HG03280 (cell line): Measurements from ENCODE around the gene SSTR3.
"Not testable (repeated sequence)": the region's sequence is repeated elsewhere in the genome, so short reads cannot be mapped to it uniquely, and the experiment has no call there.

Experiments used
- ATAC-seq: cut with Tn5 transposase; IDR thresholded peaks from one replicate; pipeline ENCODE4 v1.9.1; 2021; ENCODE audit warnings: mild to moderate bottlenecking, moderate library complexity; ENCODE audit not compliant: unreplicated experiment

The SSTR3 gene

DNA sequence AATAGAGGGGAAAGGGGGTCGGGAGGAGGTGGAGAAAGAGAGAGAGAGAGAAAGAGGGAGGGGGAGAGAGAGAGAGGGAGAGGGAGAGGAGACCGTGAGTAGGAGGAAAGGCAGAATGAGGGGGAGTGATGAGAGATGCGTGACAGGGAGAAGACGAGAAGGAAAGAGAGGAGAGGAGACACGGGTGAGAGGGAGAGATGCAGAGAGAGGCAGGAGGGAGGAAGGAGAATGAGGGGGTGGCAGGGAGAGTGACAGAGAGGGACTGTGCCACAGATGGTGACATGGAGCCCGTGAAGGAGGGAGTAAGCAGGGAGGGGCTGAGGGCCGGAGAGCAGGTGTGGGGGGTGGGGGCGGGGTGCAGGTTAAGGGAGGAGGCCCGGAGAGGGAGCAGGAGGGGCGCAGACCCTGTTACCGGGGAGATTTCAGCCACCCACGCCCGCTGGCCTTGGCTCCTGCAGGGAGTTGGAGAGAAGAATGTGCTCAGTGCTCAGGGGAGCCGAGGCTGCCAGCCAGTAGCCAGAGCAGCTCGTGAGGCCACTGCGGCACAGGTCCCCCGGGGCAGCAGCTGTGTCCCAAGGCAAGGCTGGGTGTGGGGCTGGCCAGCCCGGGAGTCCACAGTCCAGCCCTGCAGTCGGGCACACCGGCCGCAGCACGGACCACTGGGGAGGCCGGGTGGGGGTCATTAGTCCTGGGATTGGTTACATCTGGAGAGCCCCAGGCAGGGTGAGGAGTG lies at the start of gene SSTR3:
TSS of gene SSTR3 (minus strand) at position 304 of the 733 bp plus-strand sequence. CDS start 4,674 bp downstream, outside the sequence.
- ATAC-seq = no peak

DNA sequence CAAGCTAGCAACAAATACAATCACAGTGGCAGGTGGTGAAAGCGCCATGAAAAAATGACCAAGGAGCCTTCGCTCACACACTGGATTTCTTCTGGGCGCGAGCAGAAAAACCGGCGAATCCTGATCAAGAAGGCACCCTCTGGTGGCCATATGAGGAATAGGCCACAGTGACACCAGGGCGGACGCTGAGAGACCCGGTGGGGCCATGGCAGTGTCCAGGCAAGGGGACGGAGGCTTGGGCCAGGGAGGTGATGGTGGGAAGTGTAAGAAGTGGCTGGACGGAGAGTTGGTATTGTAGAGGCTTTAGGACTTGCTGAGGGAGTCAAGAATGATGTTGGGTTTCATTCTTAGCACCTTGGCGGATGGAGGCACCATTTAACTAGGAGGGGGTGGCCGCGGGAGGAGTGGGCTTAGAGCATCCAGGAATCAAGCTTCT lies 48.6 kb upstream of the SSTR3 start:
- no peak for ATAC-seq

DNA sequence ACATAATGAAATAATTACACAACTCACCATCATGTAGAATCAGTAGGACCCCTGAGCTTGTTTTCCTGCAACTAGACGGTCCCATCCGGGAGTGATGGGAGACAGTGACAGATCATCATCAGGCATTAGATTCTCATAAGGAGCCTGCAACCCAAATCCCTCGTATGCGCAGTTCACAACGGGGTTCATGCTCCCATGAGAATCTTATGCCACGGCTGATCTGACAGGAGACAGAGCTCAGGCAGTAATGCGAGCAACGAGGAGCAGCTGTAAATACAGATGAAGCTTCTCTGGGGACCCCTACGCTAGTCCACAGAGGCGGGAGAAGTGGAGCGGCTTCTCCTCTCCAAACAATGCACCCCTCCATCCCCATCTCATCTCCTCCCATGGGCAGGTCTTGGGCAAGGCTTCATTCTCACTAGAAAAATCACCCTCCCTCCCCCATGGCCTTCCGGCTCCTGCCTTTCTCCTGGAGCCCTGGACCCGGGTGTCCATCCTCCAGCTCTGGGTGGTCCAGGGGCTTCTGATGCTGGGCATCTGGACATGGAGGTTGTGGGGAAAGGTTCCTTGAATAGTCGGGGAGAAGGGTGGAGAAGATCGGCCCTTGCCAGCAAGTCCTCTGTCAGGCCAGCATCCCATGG lies 48.0 kb upstream of the SSTR3 start:
- ATAC-seq = no peak

DNA sequence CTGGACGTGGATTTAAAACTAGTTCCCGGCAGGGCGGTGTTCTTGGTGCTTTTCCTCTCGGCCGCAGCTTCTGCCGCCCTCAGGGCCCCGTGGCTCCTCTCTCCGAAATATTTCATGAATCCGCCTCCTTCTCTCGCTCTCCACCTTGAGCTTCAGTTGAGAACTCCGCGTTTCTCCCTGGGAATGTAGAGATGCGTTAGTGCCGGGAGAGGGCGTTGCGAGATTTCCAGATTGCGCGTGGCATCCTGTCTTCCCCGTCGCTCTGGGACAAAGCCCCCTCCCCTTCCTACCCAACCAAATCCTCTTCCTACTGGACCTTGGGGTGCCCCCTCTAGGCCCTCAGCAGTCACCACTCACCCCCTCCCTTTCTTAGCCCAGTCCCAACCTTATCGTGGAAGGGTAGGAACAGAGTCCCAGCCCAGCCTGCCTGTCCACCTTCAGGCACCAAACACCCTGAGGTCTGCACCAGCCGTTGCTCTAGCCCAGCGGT lies 47.3 kb upstream of the SSTR3 start:
- no peak for ATAC-seq

- no peak for ATAC-seq
Observed at GRCh38 chr22:37258753-37259401, 46.6 kb upstream of the SSTR3 start.

- ATAC-seq = no peak
Observed at GRCh38 chr22:37258005-37258752, 45.9 kb upstream of the SSTR3 start.

- ATAC-seq = no peak
Observed at GRCh38 chr22:37256075-37256726, 43.9 kb upstream of the SSTR3 start.

DNA sequence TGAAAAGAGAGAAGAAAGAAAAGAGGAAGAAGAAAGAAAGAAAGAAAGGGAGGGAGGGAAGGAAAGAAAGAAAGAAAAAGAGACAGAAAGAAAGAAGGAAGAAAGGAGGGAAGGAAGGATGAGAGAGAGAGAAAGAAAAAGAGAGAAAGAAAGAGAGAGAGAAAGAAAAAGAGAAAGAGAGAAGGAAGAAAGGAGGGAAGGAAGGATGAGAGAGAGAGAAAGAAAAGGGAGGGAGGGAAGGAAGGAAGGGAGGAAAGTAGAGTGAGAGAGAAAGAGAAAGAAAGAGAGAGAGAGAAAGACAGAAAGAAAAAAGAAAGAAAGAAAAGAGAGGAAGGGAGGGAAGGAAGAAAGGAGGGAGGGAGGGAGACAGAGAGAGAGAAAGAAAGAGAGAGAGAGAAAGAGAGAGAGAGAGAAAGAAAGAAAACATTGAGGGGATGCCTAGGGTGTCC lies 43.3 kb upstream of the SSTR3 start:
- ATAC-seq = no peak

- ATAC-seq = no peak
Observed at GRCh38 chr22:37254867-37255233, 42.6 kb upstream of the SSTR3 start.

DNA sequence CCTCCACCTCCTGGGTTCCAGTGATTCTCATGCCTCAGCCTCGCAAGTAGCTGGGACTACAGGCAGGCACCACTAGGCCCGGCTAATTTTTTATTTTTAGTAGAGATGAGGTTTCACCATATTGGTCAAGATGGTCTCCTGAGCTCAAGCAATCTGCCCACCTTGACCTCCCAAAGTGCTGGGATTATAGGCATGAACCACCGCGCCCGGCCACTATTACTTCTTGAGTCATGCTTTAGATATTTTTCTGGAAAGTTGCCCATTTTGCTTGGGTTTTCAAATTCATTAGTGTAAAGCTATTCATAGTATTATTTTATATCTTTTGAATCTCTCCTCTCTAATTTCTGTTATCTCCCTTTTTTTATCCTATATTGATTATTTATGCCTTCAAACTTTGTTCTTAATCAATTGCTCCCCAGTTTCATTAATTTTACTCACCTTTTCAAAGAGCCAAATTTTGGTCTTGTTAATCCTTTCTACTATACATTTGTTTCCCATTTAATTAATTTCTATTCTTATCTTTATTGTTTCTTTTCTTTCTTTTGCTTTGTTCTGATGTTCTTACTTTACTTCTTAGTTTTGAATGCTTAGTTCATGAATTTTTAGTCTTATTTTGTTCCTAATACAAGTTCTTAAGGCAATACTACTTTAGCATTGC lies 42.1 kb upstream of the SSTR3 start:
- no peak for ATAC-seq

DNA sequence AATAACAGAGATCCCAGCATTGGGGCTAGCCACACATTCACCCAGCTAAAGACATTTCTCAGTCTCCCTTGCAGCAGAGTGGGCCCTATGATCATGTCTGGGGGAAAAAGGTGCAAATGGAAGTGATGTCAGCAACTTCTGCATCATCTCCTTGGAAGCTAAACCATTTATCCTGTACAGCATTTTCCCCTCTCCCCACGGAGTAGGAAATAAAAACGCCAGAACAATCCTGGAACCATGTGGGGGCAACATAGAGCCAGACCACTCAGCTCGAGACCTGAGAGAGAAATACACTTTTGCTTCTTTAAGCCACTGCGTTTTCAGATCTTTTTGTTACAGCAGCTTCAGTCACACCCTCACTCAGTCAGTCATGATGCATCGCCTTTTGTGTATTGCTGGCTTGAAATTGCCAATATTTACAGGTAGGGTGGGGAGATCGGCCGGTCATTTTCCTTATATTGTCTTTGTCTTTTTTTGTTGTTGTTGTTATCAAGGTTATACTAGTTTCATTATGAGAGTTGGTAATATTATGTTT lies 40.9 kb upstream of the SSTR3 start:
- ATAC-seq = no peak

DNA sequence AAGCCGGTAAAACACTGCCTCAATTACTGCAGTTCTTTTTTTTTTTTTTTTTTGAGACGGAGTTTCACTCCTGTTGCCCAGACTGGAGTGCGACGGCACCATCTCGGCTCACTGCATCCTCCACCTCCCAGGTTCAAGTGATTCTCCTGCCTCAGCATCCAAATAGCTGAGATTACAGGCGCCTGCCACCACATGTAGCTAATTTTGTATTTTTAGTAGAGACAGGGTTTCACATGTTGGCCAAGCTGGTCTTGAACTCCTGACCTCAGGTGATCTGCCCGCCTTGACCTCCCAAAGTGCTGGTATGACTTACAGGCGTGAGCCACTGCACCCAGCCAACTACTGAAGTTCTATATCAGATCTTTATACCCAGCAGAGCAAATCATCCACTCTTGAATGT lies 39.6 kb upstream of the SSTR3 start:
- not testable (repeated sequence) for ATAC-seq

GRCh38 chr22:37249986-37250385 lies 37.7 kb upstream of the SSTR3 start:
- no peak for ATAC-seq

DNA sequence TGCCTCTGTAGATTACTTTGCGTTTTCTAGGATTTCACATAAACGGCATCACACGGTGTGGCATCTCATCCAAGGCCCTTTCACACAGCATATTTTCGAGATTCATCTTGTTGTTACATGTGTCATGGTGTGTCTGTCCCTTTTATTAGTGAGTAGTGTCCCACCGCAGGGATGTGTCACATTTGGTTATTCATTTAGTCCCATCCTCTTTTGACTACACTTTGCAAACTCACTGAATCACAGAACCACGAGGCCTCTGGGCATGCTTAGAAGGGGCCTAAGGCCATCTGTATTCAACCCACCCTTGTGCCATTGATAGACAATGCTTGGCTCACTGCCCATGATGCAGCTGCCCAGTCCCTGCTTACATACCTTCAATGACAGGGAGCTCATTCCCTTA lies 36.0 kb upstream of the SSTR3 start:
- no peak for ATAC-seq

- no peak for ATAC-seq
Observed at GRCh38 chr22:37245740-37246139, 33.5 kb upstream of the SSTR3 start.

DNA sequence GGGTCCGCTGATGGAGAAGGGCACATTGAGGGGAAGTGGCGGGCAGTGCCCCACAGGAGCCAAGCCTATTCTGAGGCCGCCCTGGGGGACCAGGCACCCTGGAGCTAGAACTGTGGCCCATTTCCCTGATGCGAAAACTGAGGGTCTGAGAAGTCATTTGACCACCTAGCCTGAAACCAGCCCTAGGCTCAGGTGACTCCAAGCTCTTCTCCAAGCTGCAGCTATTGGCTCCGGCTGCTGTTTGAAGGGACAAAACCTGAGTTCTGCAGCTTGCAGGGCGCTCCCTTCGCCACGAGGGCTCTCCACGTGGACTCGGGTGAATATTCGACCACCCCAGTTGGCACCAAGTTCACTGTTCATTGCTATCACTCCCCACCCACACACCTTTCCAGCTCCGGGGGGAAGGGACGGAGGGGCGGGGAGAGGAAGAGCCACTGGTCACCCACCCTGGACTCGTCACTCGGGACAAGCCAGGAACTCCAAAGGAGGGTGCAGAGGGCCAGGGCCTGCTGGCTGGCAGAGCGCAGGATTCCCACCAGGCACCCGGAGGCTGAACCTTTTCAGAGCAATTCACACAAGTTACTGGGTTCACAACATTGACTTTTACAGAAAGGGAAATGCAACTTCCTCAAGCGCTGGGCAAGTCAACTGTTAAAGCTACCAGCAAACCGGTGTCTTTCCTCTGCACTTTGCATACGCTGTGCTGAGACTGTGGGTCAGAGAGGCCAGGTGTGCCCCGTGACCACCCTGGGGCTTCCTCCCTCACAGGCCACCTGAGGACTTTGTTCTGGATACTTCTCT lies 32.8 kb upstream of the SSTR3 start:
- no peak for ATAC-seq

- ATAC-seq = peak; percentile 47
Observed at GRCh38 chr22:37244114-37244921, 32.0 kb upstream of the SSTR3 start, which contains the start of gene RAC2. Gene RAC2, minus strand, starts transcription at chr22:37244269. Its CDS starts 121 bp downstream, at chr22:37244148.
